Endothelial cell of umbilical vein (primary cell): Measurements from ENCODE around the gene PPP1R9B.

Experiments
- EZH2 ChIP-seq: IDR thresholded peaks from 2 replicates; pipeline ENCODE4 v1.6.1; 2012; ENCODE audit warnings: borderline replicate concordance, low read depth, mild to moderate bottlenecking, moderate library complexity, low read length, inconsistent platforms; ENCODE audit not compliant: severe bottlenecking
- FOS ChIP-seq: IDR thresholded peaks from 2 replicates; pipeline ENCODE4 v1.6.1; 2011; ENCODE audit warnings: mild to moderate bottlenecking, low read length, moderate library complexity, borderline replicate concordance; ENCODE audit not compliant: insufficient read depth
- JUN ChIP-seq: IDR thresholded peaks from 2 replicates; pipeline ENCODE4 v1.6.1; 2011; ENCODE audit warnings: borderline replicate concordance, low read depth; ENCODE audit not compliant: insufficient read length, insufficient read depth
- POLR2A ChIP-seq: IDR thresholded peaks from 2 replicates; pipeline ENCODE4 v1.6.1; 2012; ENCODE audit warnings: low read depth, mild to moderate bottlenecking, control low read depth, low read length
- TF ChIP-seq, protein P1 (sequence below), 2 donors: IDR thresholded peaks; 1 replicate in 1 of 2; 2 replicates in 1 of 2; pipeline ENCODE4 v1.5.1; 2011; ENCODE audit warnings: low read length in 2 of 2, mild to moderate bottlenecking in 2 of 2, moderate library complexity in 2 of 2, control low read depth in 1 of 2, inconsistent platforms in 1 of 2, low read depth in 1 of 2; ENCODE audit not compliant: insufficient read depth in 1 of 2; ENCODE audit errors: extremely low read depth in 1 of 2
- TF ChIP-seq, protein P2 (sequence below): IDR thresholded peaks from 2 replicates; pipeline ENCODE4 v1.6.1; 2011; ENCODE audit not compliant: insufficient read depth, insufficient read length

DNA sequence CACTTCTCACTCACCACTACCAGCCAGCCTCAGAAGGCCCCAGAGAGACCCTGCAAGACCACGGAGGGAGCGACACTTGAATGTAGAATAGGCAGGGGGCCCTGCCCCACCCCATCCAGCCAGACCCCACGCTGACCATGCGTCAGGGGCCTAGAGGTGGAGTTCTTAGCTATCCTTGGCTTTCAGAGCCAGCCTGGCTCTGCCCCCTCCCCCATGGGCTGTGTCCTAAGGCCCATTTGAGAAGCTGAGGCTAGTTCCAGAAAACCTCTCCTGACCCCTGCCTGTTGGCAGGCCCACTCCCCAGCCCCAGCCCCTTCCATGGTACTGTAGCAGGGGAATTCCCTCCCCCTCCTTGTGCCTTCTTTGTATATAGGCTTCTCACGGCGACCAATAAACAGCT, 60.4 kb downstream of the PPP1R9B start:
- TF ChIP-seq, protein P1, sequence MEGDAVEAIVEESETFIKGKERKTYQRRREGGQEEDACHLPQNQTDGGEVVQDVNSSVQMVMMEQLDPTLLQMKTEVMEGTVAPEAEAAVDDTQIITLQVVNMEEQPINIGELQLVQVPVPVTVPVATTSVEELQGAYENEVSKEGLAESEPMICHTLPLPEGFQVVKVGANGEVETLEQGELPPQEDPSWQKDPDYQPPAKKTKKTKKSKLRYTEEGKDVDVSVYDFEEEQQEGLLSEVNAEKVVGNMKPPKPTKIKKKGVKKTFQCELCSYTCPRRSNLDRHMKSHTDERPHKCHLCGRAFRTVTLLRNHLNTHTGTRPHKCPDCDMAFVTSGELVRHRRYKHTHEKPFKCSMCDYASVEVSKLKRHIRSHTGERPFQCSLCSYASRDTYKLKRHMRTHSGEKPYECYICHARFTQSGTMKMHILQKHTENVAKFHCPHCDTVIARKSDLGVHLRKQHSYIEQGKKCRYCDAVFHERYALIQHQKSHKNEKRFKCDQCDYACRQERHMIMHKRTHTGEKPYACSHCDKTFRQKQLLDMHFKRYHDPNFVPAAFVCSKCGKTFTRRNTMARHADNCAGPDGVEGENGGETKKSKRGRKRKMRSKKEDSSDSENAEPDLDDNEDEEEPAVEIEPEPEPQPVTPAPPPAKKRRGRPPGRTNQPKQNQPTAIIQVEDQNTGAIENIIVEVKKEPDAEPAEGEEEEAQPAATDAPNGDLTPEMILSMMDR (IDR thresholded peaks at IDR 0.05; ENCODE audit: extremely low read depth in 1 of 2, insufficient read depth in 1 of 2, low read depth in 1 of 2, low read length in 2 of 2) = no peak
- TF ChIP-seq, protein P2, sequence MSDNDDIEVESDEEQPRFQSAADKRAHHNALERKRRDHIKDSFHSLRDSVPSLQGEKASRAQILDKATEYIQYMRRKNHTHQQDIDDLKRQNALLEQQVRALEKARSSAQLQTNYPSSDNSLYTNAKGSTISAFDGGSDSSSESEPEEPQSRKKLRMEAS = no peak
- no peak for TF ChIP-seq FOS
- no peak for TF ChIP-seq JUN
- TF ChIP-seq POLR2A = no peak
- TF ChIP-seq EZH2 = no peak
